SK-N-SH treated with all-trans-retinoic acid at 6 μM for 48 hours (cell line): ENCODE results near the gene KMT2D.

Source experiments
- ATAC-seq: fragments of 200-7000 bp; cut with Tn5 transposase; 3 replicates; pipeline ENCODE4 v1.9.1; 2020; ENCODE audit warnings: mild to moderate bottlenecking, moderate library complexity
- ARNTL ChIP-seq: fragments of 450-650 bp; formaldehyde crosslinking; IDR thresholded peaks from 2 replicates; pipeline ENCODE4 v1.5.0; 2020; ENCODE audit warnings: low read depth, mild to moderate bottlenecking, moderate library complexity, borderline replicate concordance
- BACH2 ChIP-seq: fragments of 250-450 bp; sonication (Bioruptor Pico); IDR thresholded peaks from 2 replicates; pipeline ENCODE4 v1.9.0; 2021; ENCODE audit warnings: mild to moderate bottlenecking, borderline replicate concordance
- CSDC2 ChIP-seq: fragments of 250-450 bp; sonication (Bioruptor Pico); IDR thresholded peaks from 2 replicates; pipeline ENCODE4 v1.5.0; 2020; ENCODE audit warnings: mild to moderate bottlenecking, moderate library complexity
- CSRNP3 ChIP-seq: fragments of 250-450 bp; sonication (Bioruptor Pico); IDR thresholded peaks from 2 replicates; pipeline ENCODE4 v1.5.1; 2021; ENCODE audit warnings: mild to moderate bottlenecking, moderate library complexity
- ESRRG ChIP-seq: fragments of 250-450 bp; sonication (Bioruptor Pico); IDR thresholded peaks from 2 replicates; pipeline ENCODE4 v1.6.1; 2021; ENCODE audit warnings: mild to moderate bottlenecking
- GLIS3 ChIP-seq: fragments of 250-450 bp; sonication (Bioruptor Pico); IDR thresholded peaks from 2 replicates; pipeline ENCODE4 v1.5.0; 2020; ENCODE audit warnings: mild to moderate bottlenecking, moderate library complexity
- ISL1 ChIP-seq: fragments of 250-450 bp; sonication (Bioruptor Pico); IDR thresholded peaks from 2 replicates; pipeline ENCODE4 v2.1.2; 2022; ENCODE audit warnings: mild to moderate bottlenecking, moderate library complexity
- OSR1 ChIP-seq: fragments of 250-450 bp; sonication (Bioruptor Pico); IDR thresholded peaks from 2 replicates; pipeline ENCODE4 v1.8.0; 2022; ENCODE audit warnings: moderate library complexity, mild to moderate bottlenecking, inconsistent platforms
- PATZ1 ChIP-seq: fragments of 250-450 bp; sonication (Bioruptor Pico); IDR thresholded peaks from 2 replicates; pipeline ENCODE4 v1.8.0; 2020; ENCODE audit warnings: mild to moderate bottlenecking, moderate library complexity, borderline replicate concordance
- POU6F1 ChIP-seq: fragments of 250-450 bp; sonication (Bioruptor Pico); IDR thresholded peaks from 2 replicates; pipeline ENCODE4 v1.8.0; 2021; ENCODE audit warnings: low read depth, mild to moderate bottlenecking, moderate library complexity, borderline replicate concordance
- PPARA ChIP-seq: fragments of 250-450 bp; sonication (Bioruptor Pico); IDR thresholded peaks from 2 replicates; pipeline ENCODE4 v1.5.0; 2020; ENCODE audit warnings: mild to moderate bottlenecking, borderline replicate concordance
- RARB ChIP-seq: fragments of 250-450 bp; sonication (Bioruptor Pico); IDR thresholded peaks from 2 replicates; pipeline ENCODE4 v1.8.0; 2021; ENCODE audit warnings: mild to moderate bottlenecking, moderate library complexity
- SNAI2 ChIP-seq: fragments of 250-450 bp; sonication (Bioruptor Pico); IDR thresholded peaks from 2 replicates; pipeline ENCODE4 v1.5.0; 2020; ENCODE audit warnings: mild to moderate bottlenecking, moderate library complexity
- TCF4 ChIP-seq: fragments of 250-450 bp; sonication (Bioruptor Pico); IDR thresholded peaks from 2 replicates; pipeline ENCODE4 v1.8.0; 2021; ENCODE audit warnings: mild to moderate bottlenecking, moderate library complexity, borderline replicate concordance
- TOX ChIP-seq: fragments of 250-450 bp; sonication (Bioruptor Pico); IDR thresholded peaks from 2 replicates; pipeline ENCODE4 v1.8.0; 2021; ENCODE audit warnings: mild to moderate bottlenecking, moderate library complexity, borderline replicate concordance
- ZFP3 ChIP-seq: fragments of 250-450 bp; sonication (Bioruptor Pico); IDR thresholded peaks from 2 replicates; pipeline ENCODE4 v1.5.0; 2020; ENCODE audit warnings: mild to moderate bottlenecking, moderate library complexity
- ZFP30 ChIP-seq: fragments of 450-650 bp; formaldehyde crosslinking; IDR thresholded peaks from 2 replicates; pipeline ENCODE4 v1.5.0; 2022; ENCODE audit warnings: mild to moderate bottlenecking, moderate library complexity
- ZNF565 ChIP-seq: fragments of 450-650 bp; formaldehyde crosslinking; conservative IDR thresholded peaks from 2 replicates; pipeline ENCODE4 v1.5.0; 2020; ENCODE audit warnings: low read depth, mild to moderate bottlenecking, moderate library complexity
- ZNF70 ChIP-seq: fragments of 450-650 bp; formaldehyde crosslinking; IDR thresholded peaks from 2 replicates; pipeline ENCODE4 v1.5.0; 2020; ENCODE audit warnings: mild to moderate bottlenecking, moderate library complexity
- TF ChIP-seq, protein P1 (sequence below): fragments of 250-450 bp; sonication (Bioruptor Pico); IDR thresholded peaks from 2 replicates; pipeline ENCODE4 v1.5.0; 2020; ENCODE audit warnings: mild to moderate bottlenecking, moderate library complexity
- TF ChIP-seq, protein P2 (sequence below): fragments of 250-450 bp; sonication (Bioruptor Pico); IDR thresholded peaks from 2 replicates; pipeline ENCODE4 v1.5.1; 2020; ENCODE audit warnings: low read depth, mild to moderate bottlenecking, moderate library complexity

KMT2D gene

DNA sequence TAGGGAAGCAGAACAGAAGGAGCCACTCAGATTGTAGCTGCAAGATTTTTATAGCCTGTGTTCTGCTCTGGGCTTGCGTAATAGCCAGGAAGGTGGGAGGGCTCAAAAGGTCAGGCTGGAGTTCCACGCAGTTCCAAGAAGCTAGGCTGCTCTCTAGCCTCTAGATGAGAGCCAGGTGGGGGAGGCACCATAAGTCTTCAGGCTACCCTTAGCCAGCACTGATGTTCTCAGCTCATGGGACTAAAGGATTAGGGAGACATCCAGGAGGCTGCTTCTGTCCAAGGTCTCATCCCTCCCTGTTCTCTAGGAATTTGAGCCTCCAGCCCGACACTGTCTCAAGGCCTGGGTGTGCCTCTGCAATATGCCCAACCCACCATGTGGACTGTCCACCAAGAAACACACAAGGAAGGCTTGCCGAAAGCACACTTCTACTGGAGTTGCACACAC is 48.4 kb upstream of the KMT2D start (continued):
- TF ChIP-seq, protein P1, sequence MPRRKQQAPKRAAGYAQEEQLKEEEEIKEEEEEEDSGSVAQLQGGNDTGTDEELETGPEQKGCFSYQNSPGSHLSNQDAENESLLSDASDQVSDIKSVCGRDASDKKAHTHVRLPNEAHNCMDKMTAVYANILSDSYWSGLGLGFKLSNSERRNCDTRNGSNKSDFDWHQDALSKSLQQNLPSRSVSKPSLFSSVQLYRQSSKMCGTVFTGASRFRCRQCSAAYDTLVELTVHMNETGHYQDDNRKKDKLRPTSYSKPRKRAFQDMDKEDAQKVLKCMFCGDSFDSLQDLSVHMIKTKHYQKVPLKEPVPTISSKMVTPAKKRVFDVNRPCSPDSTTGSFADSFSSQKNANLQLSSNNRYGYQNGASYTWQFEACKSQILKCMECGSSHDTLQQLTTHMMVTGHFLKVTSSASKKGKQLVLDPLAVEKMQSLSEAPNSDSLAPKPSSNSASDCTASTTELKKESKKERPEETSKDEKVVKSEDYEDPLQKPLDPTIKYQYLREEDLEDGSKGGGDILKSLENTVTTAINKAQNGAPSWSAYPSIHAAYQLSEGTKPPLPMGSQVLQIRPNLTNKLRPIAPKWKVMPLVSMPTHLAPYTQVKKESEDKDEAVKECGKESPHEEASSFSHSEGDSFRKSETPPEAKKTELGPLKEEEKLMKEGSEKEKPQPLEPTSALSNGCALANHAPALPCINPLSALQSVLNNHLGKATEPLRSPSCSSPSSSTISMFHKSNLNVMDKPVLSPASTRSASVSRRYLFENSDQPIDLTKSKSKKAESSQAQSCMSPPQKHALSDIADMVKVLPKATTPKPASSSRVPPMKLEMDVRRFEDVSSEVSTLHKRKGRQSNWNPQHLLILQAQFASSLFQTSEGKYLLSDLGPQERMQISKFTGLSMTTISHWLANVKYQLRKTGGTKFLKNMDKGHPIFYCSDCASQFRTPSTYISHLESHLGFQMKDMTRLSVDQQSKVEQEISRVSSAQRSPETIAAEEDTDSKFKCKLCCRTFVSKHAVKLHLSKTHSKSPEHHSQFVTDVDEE (CRISPR knock-in tag) = no peak
- TF ChIP-seq ARNTL (no peak), PPARA (CRISPR knock-in tag) (no peak), CSDC2 (CRISPR knock-in tag) (no peak), ZNF70 (CRISPR knock-in tag) (no peak), SNAI2 (CRISPR knock-in tag) (no peak), OSR1 (CRISPR knock-in tag) (no peak)
- TF ChIP-seq, all 23 proteins: peak for 0

DNA sequence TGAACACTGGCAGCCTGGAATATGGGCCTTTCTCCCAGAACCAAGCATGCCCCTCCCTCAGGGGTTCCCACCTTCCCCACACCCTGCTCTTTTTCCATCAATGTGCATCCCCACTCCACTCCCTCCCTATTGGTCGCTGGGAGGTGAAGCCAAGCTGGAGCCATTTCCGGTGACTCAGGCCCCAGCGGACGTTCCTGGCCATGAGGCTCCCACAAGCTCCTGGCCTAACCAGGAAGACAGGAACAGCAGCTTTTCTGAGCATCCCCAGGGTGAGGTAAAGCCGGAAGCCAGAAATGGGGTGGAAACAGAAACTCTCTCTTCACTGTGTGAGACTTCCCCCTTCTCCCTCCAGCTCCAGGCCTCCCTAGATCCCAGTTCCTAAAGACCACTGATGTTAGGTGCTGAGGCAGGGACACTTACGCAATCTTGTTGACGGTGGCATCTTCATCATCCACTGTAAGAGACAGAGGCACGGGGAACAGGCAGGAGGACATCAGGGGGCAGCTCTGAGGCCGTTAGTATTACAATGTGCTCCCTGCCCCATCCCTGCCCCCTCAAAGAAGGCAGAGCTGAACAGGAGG is 45.0 kb upstream of the KMT2D start:
- TF ChIP-seq TCF4 (no peak), TOX (CRISPR knock-in tag) (no peak), GLIS3 (no peak), ISL1 (CRISPR knock-in tag) (no peak), ESRRG (no peak), ZNF70 (CRISPR knock-in tag) (no peak), CSDC2 (CRISPR knock-in tag) (no peak), ZNF565 (no peak), SNAI2 (CRISPR knock-in tag) (no peak), CSRNP3 (no peak), PPARA (CRISPR knock-in tag) (no peak), RARB (no peak), POU6F1 (CRISPR knock-in tag) (no peak), ZFP3 (CRISPR knock-in tag) (no peak), ZFP30 (CRISPR knock-in tag) (no peak), OSR1 (CRISPR knock-in tag) (no peak), BACH2 (CRISPR knock-in tag) (no peak), ARNTL (no peak)
- TF ChIP-seq, protein P1 (CRISPR knock-in tag) = no peak
- ATAC-seq = no peak

GRCh38 chr12:49104822-49105221 is 44.2 kb upstream of the KMT2D start:
- ATAC-seq = no peak
- TF ChIP-seq TCF4 (no peak), ZNF70 (CRISPR knock-in tag) (no peak), TOX (CRISPR knock-in tag) (no peak), OSR1 (CRISPR knock-in tag) (no peak), PATZ1 (CRISPR knock-in tag) (no peak), ZFP30 (CRISPR knock-in tag) (no peak), ZNF565 (no peak), ESRRG (no peak), SNAI2 (CRISPR knock-in tag) (no peak), ISL1 (CRISPR knock-in tag) (no peak)
- TF ChIP-seq, protein P2, sequence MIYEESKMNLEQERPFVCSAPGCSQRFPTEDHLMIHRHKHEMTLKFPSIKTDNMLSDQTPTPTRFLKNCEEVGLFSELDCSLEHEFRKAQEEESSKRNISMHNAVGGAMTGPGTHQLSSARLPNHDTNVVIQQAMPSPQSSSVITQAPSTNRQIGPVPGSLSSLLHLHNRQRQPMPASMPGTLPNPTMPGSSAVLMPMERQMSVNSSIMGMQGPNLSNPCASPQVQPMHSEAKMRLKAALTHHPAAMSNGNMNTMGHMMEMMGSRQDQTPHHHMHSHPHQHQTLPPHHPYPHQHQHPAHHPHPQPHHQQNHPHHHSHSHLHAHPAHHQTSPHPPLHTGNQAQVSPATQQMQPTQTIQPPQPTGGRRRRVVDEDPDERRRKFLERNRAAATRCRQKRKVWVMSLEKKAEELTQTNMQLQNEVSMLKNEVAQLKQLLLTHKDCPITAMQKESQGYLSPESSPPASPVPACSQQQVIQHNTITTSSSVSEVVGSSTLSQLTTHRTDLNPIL (CRISPR knock-in tag) = no peak
- TF ChIP-seq, protein P1 (CRISPR knock-in tag) = no peak
